Skeletal muscle satellite cell (primary cell): Measurements from ENCODE around the gene SF3B3.
A peak's percentile ranks its signal among the peaks of the same experiment; 100 is the strongest.
"Not testable (repeated sequence)": the region's sequence is repeated elsewhere in the genome, so short reads cannot be mapped to it uniquely, and the experiment has no call there.

Experiments used
- H3K27me3 ChIP-seq: 2 replicates; pipeline ENCODE4 v1.7.0; 2013; ENCODE audit warnings: low read length; ENCODE audit not compliant: control insufficient read depth, insufficient read depth
- H3K36me3 ChIP-seq: 2 replicates; pipeline ENCODE4 v1.7.0; 2013; ENCODE audit warnings: mild to moderate bottlenecking, control low read depth, low read length; ENCODE audit not compliant: insufficient read depth
- H3K4me1 ChIP-seq: 2 replicates; pipeline ENCODE4 v1.7.0; 2013; ENCODE audit warnings: low read length; ENCODE audit not compliant: control insufficient read depth, insufficient read depth
- H3K4me2 ChIP-seq: 2 replicates; pipeline ENCODE4 v1.7.0; 2013; ENCODE audit warnings: mild to moderate bottlenecking, low read length
- H3K4me3 ChIP-seq: 2 replicates; pipeline ENCODE4 v1.7.0; 2013; ENCODE audit warnings: low read length
- H3K9ac ChIP-seq: 2 replicates; pipeline ENCODE4 v1.7.0; 2013; ENCODE audit warnings: mild to moderate bottlenecking, low read depth, low read length, moderate library complexity
- H3K9me3 ChIP-seq: replicated peaks from 2 replicates; pipeline ENCODE4 v1.7.0; 2013; ENCODE audit warnings: mild to moderate bottlenecking, control low read depth, low read length
- small RNA-seq: library from RNA; depleted of rRNA; stranded (forward); fragments of <200 nt; gene quantifications from one replicate; pipeline ENCODE3, GENCODE V24; 2012

SF3B3 gene

DNA sequence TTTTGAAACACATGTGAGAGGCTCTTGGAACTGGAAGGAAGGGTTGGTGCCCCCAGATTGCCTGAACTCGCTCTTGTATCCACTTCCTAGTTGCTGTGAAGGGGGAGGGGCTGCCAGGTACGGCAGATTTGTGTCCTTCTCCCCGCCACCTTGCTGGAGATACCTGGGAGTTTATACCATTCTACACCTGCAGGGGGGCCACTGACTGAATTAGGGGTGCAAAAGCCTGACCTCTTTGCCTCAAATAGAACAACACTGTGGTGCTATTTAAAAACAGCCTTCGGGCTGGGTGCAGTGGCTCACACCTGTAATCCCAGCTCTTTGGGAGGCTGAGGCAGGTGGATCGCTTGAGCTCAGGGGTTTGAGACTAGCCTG is 87.6 kb downstream of the SF3B3 start:
- H3K36me3 ChIP-seq = no peaks in the 10 kb centered on the region
- no peak overlapping the region for H3K4me3 ChIP-seq
- H3K9me3 ChIP-seq = no peaks in the 10 kb centered on the region
- no peak overlapping the region for H3K4me2 ChIP-seq
- H3K4me1 ChIP-seq = no peaks in the 10 kb centered on the region
- no peaks in the 10 kb centered on the region for H3K27me3 ChIP-seq
- H3K9ac ChIP-seq = no peak overlapping the region

GRCh38 chr16:70611785-70612303 is 88.2 kb downstream of the SF3B3 start:
- H3K9me3 ChIP-seq = no peaks in the 10 kb centered on the region
- no peak overlapping the region for H3K9ac ChIP-seq
- H3K4me1 ChIP-seq = no peaks in the 10 kb centered on the region
- H3K4me2 ChIP-seq = no peak overlapping the region
- no peaks in the 10 kb centered on the region for H3K36me3 ChIP-seq
- no peak overlapping the region for H3K4me3 ChIP-seq
- H3K27me3 ChIP-seq = no peaks in the 10 kb centered on the region

DNA sequence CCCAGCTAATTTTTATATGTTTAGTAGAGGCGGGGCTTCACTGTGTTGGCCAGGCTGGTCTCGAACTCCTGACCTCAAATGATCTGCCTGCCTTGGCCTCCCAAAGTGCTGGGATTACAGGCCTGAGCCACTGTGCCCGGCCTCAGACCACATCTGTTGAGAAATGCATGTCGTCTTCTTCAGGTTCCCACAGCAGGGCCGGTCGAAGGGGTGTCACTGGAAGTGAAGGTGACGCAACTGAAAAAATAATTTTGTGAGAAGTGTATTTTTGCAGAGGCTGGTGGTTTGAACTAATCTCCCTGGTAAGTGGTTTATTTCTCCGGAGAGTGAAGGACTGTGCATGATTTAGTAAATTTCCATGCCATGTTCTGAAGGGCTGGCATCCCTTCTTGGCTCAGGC is 89.3 kb downstream of the SF3B3 start:
- Histone ChIP-seq H3K36me3 (no peaks in the 10 kb centered on the region), H3K27me3 (no peaks in the 10 kb centered on the region), H3K4me1 (no peaks in the 10 kb centered on the region), H3K4me3 (no peak overlapping the region), H3K4me2 (no peak overlapping the region), H3K9ac (no peak overlapping the region), H3K9me3 (no peaks in the 10 kb centered on the region)

GRCh38 chr16:70614208-70614951 is 90.8 kb downstream of the SF3B3 start:
- H3K4me2 ChIP-seq = no peak overlapping the region
- no peaks in the 10 kb centered on the region for H3K36me3 ChIP-seq
- no peaks in the 10 kb centered on the region for H3K9me3 ChIP-seq
- H3K9ac ChIP-seq = no peak overlapping the region
- H3K4me3 ChIP-seq = no peak overlapping the region
- H3K4me1 ChIP-seq = no peaks in the 10 kb centered on the region
- no peaks in the 10 kb centered on the region for H3K27me3 ChIP-seq

- Histone ChIP-seq H3K36me3 (no peaks in the 10 kb centered on the region), H3K4me3 (no peak overlapping the region), H3K9me3 (no peaks in the 10 kb centered on the region), H3K4me2 (no peak overlapping the region), H3K27me3 (no peaks in the 10 kb centered on the region), H3K4me1 (no peaks in the 10 kb centered on the region), H3K9ac (no peak overlapping the region)
Observed at GRCh38 chr16:70615945-70616344, 92.3 kb downstream of the SF3B3 start.

DNA sequence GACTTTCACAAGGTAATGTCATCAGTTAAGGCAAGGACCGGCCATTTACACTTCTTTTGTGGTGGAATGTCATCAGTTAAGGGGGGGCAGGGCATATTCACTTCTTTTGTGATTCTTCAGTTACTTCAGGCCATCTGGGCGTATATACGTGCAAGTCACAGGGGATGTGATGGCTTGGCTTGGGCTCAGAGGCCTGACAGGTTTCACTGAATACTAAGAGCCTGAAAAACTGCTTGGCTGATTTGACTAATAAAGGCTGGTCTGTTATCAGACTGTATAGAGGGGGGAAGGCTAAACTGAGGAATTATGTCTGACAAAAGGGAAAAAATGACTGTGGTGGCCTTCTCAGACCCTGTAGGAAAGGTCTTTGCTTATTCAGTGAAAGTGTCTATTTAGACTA is 98.2 kb downstream of the SF3B3 start:
- H3K4me1 ChIP-seq, H3K27me3 ChIP-seq, H3K9ac ChIP-seq, H3K4me2 ChIP-seq, H3K9me3 ChIP-seq, H3K36me3 ChIP-seq, H3K4me3 ChIP-seq: not testable (repeated sequence)

Small RNAs within 50 kb of the gene (small RNA-seq; reads per million reads assigned to genes)
- 1.4 reads per million, percentile 50 among the genes with 10 or more reads in this experiment for gene SNORD111
- gene SNORD111B = 230 reads per million, percentile 98 among the genes with 10 or more reads in this experiment
